Neural cell (in vitro differentiated cells): ENCODE data around the gene NR4A2.

ENCODE experiments used
- CTCF ChIP-seq: fragments of 450-650 bp; IDR thresholded peaks from 2 replicates; pipeline ENCODE4 v1.5.1; 2014; ENCODE audit warnings: antibody characterized with exemption, mild to moderate bottlenecking, moderate library complexity; ENCODE audit not compliant: poor library complexity, severe bottlenecking
- EZH2 ChIP-seq: fragments of 200-600, 300-800 bp; shearing (Covaris generic), sonication (generic); IDR thresholded peaks from 2 replicates; pipeline ENCODE4 v1.6.1; 2014; ENCODE audit warnings: antibody characterized with exemption, low read length, borderline replicate concordance, mild to moderate bottlenecking; ENCODE audit not compliant: insufficient read depth, poor library complexity, severe bottlenecking
- MXI1 ChIP-seq: fragments of 450-650 bp; conservative IDR thresholded peaks from 2 replicates; pipeline ENCODE4 v1.6.1; 2014; ENCODE audit warnings: antibody characterized with exemption, mild to moderate bottlenecking; ENCODE audit not compliant: poor library complexity, severe bottlenecking
- POLR2AphosphoS5 ChIP-seq: IDR thresholded peaks from 2 replicates; pipeline ENCODE4 v1.6.1; 2012
- RAD21 ChIP-seq: fragments of 450-650 bp; conservative IDR thresholded peaks from 2 replicates; pipeline ENCODE4 v1.6.1; 2014; ENCODE audit warnings: antibody characterized with exemption, mild to moderate bottlenecking, moderate library complexity
- REST ChIP-seq: IDR thresholded peaks from 2 replicates; pipeline ENCODE4 v1.6.1; 2012; ENCODE audit warnings: borderline replicate concordance
- SMC3 ChIP-seq: fragments of 450-650 bp; conservative IDR thresholded peaks from 2 replicates; pipeline ENCODE4 v1.6.1; 2014; ENCODE audit warnings: antibody characterized with exemption, mild to moderate bottlenecking, moderate library complexity; ENCODE audit not compliant: poor library complexity
- TAF1 ChIP-seq: IDR thresholded peaks from 2 replicates; pipeline ENCODE4 v1.6.1; 2012; ENCODE audit warnings: low read depth

- TF ChIP-seq POLR2AphosphoS5 = no peak
- TF ChIP-seq RAD21 = no peak
- TF ChIP-seq EZH2 = no peak
- no peak for TF ChIP-seq CTCF
- TF ChIP-seq REST = no peak
- no peak for TF ChIP-seq SMC3
- no peak for TF ChIP-seq MXI1
- no peak for TF ChIP-seq TAF1
Observed at GRCh38 chr2:156346731-156347130, 14.2 kb upstream of the NR4A2 start.
